ENCODE measurements around the gene PLEKHG1.

The PLEKHG1 gene

GRCh38 chr6:150605333-150605732, 5.6 kb downstream of the PLEKHG1 start:
- H3K36me3 ChIP-seq (ENCODE audit: control insufficient read depth, insufficient read depth, low read length) = no peaks in the 10 kb centered on the region
- no peaks in the 10 kb centered on the region; the same call in none of the 2 replicates for H3K27me3 ChIP-seq (replicated peaks; ENCODE audit: control insufficient read depth, insufficient read depth, low read length)
- H3K4me3 ChIP-seq (replicated peaks; ENCODE audit: low read depth, low read length) = no peak overlapping the region
- no peak for TF ChIP-seq CTCF (IDR thresholded peaks at IDR 0.05; ENCODE audit: insufficient read depth, low read length, poor library complexity, severe bottlenecking)
- no peak for DNase-seq (ENCODE audit: extremely low read depth, insufficient read length)

DNA sequence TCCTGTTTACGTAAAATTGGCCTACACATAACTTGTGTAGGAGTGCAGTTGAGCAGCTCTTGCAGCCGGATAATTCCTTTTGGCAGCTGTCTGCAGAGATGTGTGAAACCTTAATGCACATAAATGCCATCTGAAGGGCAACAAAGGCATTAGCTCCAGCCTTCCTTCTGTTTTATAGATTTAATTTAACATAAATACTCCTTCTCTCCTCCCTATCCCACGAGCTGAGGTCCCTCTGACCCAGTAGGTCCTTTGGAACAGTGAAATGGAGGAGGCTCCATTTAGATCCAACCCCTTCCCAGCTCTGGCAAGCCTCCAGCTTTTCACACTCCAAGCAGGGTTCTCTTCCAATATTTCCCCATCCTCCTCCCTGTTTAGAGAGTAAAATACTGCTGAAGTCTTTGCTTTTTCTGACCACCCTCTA, 6.5 kb downstream of the PLEKHG1 start:
- Histone ChIP-seq H3K4me3 (replicated peaks; ENCODE audit: low read depth, low read length) (no peak overlapping the region), H3K36me3 (ENCODE audit: control insufficient read depth, insufficient read depth, low read length) (no peaks in the 10 kb centered on the region), H3K27me3 (replicated peaks; ENCODE audit: control insufficient read depth, insufficient read depth, low read length) (no peaks in the 10 kb centered on the region; the same call in none of the 2 replicates)
- no peak for TF ChIP-seq CTCF (IDR thresholded peaks at IDR 0.05; ENCODE audit: insufficient read depth, low read length, poor library complexity, severe bottlenecking)
- DNase-seq (ENCODE audit: extremely low read depth, insufficient read length) = no peak

DNA sequence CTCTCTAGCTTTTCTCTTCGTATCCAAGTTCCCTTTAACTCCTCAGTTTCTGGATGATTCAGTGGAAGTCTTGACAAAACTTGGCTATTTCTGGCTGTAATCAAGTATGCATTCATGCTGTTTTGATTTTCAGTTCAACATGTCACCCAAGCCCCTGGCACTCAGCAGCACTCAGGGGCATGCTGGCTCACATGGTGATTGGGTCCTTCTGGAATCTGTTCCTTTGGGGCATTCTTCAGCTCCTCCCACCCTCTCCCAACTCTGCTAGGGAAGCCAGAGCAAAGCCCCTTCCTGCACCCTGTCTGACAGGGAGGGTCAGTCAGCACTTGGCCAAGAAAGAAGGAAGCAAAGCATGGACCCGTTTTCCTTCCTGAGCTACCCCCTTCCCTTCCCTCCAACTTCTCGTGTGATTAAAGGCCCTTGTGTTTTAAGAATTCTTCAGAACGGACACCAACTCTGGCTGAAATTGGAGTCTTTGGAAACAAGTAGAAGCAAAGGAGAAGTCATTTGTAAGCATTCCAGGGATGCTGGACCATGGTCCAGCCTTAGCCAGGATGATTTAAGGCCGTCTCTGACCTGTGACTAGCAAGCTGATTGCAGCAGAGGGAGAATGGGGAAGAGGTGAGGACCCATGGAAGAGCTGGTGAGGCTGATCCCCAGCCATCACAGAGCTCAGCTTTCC, 7.1 kb downstream of the PLEKHG1 start:
- TF ChIP-seq CTCF (IDR thresholded peaks at IDR 0.05; ENCODE audit: insufficient read depth, low read length, poor library complexity, severe bottlenecking) = no peak
- DNase-seq (ENCODE audit: extremely low read depth, insufficient read length) = no peak
- H3K4me3 ChIP-seq (replicated peaks; ENCODE audit: low read depth, low read length) = no peak overlapping the region
- no peaks in the 10 kb centered on the region; the same call in none of the 2 replicates for H3K27me3 ChIP-seq (replicated peaks; ENCODE audit: control insufficient read depth, insufficient read depth, low read length)
- no peaks in the 10 kb centered on the region for H3K36me3 ChIP-seq (ENCODE audit: control insufficient read depth, insufficient read depth, low read length)

DNA sequence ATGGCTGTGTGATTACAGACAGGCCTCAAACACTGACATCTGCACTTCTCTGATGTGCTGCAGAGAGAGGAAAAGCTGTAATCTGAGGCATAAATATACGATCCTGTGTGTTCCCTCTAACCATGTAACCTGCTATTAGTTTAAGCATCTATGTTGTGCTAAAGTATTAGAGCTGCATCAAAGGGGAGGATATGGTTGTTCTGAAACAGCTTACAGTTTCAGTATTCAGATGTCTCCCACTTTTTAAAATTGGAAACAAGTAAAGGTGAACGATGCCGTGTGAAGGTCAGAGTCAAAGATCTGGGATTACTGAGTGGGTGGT, 7.6 kb downstream of the PLEKHG1 start:
- Histone ChIP-seq H3K27me3 (replicated peaks; ENCODE audit: control insufficient read depth, insufficient read depth, low read length) (no peaks in the 10 kb centered on the region; the same call in 1 of the 2 replicates), H3K36me3 (ENCODE audit: control insufficient read depth, insufficient read depth, low read length) (no peaks in the 10 kb centered on the region), H3K4me3 (replicated peaks; ENCODE audit: low read depth, low read length) (no peak overlapping the region)
- DNase-seq (ENCODE audit: extremely low read depth, insufficient read length) = no peak
- TF ChIP-seq CTCF (IDR thresholded peaks at IDR 0.05; ENCODE audit: insufficient read depth, low read length, poor library complexity, severe bottlenecking) = no peak

GRCh38 chr6:150610584-150610983, 10.9 kb downstream of the PLEKHG1 start:
- no peak for DNase-seq (ENCODE audit: extremely low read depth, insufficient read length)
- TF ChIP-seq CTCF (IDR thresholded peaks at IDR 0.05; ENCODE audit: insufficient read depth, low read length, poor library complexity, severe bottlenecking) = no peak
- H3K36me3 ChIP-seq (ENCODE audit: control insufficient read depth, insufficient read depth, low read length) = no peaks in the 10 kb centered on the region

DNA sequence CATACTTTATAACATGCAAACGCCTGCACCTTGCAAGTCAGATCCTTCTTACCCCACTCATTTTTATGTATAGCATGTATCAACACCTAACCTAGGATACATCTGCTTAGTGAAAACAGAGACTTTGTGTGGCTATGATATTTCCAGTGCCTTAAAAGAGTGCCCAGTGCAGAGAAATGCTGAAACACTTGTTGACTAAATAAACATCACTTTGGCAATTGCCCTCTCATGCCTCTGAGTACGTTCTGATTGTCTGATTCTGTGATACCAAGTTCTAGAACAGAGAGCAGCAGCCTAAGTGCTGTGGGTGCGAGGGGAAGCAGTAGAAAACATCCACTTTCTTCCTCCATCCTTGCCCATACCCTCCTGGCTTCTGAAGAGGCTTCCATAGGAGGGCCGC, 13.6 kb downstream of the PLEKHG1 start:
- Histone ChIP-seq H3K27me3 (replicated peaks; ENCODE audit: control insufficient read depth, insufficient read depth, low read length) (no peaks in the 10 kb centered on the region; the same call in 1 of the 2 replicates), H3K4me3 (replicated peaks; ENCODE audit: low read depth, low read length) (no peak overlapping the region), H3K36me3 (ENCODE audit: control insufficient read depth, insufficient read depth, low read length) (no peaks in the 10 kb centered on the region)
- no peak for DNase-seq (ENCODE audit: extremely low read depth, insufficient read length)
- TF ChIP-seq CTCF (IDR thresholded peaks at IDR 0.05; ENCODE audit: insufficient read depth, low read length, poor library complexity, severe bottlenecking) = no peak

More at GRCh38 chr6:150610584-150610983, 10.9 kb downstream of the PLEKHG1 start:
- Histone ChIP-seq H3K27me3 (replicated peaks; ENCODE audit: control insufficient read depth, insufficient read depth, low read length) (no peaks in the 10 kb centered on the region; the same call in 1 of the 2 replicates), H3K4me3 (replicated peaks; ENCODE audit: low read depth, low read length) (no peak overlapping the region)
